Smooth muscle cell (in vitro differentiated cells): ENCODE measurements around the gene RCBTB2. TPM values are rescaled to one million over a fixed set of nuclear protein-coding genes. Genes with fewer than 3 reads are reported as not detected.
"Not testable (repeated sequence)": the region's sequence is repeated elsewhere in the genome, so short reads cannot be mapped to it uniquely, and the experiment has no call there.

Source experiments
- DNase-seq: peaks from one replicate; lab custom pipeline; 2025; ENCODE audit not compliant: unreplicated experiment; lab: John Stamatoyannopoulos, UW
- H2AFZ ChIP-seq: fragments of 200-600 bp; sonication (generic); 2 replicates; pipeline ENCODE4 v1.6.0; 2016; ENCODE audit warnings: antibody characterized with exemption, low read depth, mild to moderate bottlenecking
- H3F3A ChIP-seq: fragments of 200-600 bp; sonication (generic); 2 replicates; pipeline ENCODE4 v1.6.0; 2017; ENCODE audit warnings: antibody characterized with exemption, low read depth
- H3K27ac ChIP-seq: fragments of 200-600 bp; sonication (generic); 2 replicates; pipeline ENCODE4 v1.5.1; 2016; ENCODE audit warnings: low read depth, mild to moderate bottlenecking
- H3K27me3 ChIP-seq: fragments of 200-600 bp; sonication (generic); 2 replicates; pipeline ENCODE4 v1.6.1; 2016; ENCODE audit warnings: low read depth, mild to moderate bottlenecking
- H3K36me3 ChIP-seq: fragments of 200-600 bp; sonication (generic); 2 replicates; pipeline ENCODE4 v1.5.1; 2016; ENCODE audit warnings: low read depth
- H3K4me1 ChIP-seq: fragments of 200-600 bp; sonication (generic); 2 replicates; pipeline ENCODE4 v1.5.1; 2016; ENCODE audit warnings: low read depth
- H3K4me2 ChIP-seq: fragments of 200-600 bp; sonication (generic); 2 replicates; pipeline ENCODE4 v1.6.0; 2016; ENCODE audit warnings: mild to moderate bottlenecking
- H3K4me3 ChIP-seq: fragments of 200-600 bp; sonication (generic); 2 replicates; pipeline ENCODE4 v1.5.1; 2016; ENCODE audit warnings: mild to moderate bottlenecking
- H3K79me2 ChIP-seq: fragments of 200-600 bp; sonication (generic); 2 replicates; pipeline ENCODE4 v1.6.0; 2016; ENCODE audit warnings: low read depth, mild to moderate bottlenecking
- H3K9ac ChIP-seq: fragments of 200-600 bp; sonication (generic); 2 replicates; pipeline ENCODE4 v1.6.0; 2016; ENCODE audit warnings: low read depth
- H3K9me3 ChIP-seq: fragments of 200-600 bp; sonication (generic); replicated peaks from 2 replicates; pipeline ENCODE4 v1.5.1; 2016; ENCODE audit warnings: low read depth
- H4K20me1 ChIP-seq: fragments of 200-600 bp; sonication (generic); 2 replicates; pipeline ENCODE4 v1.6.0; 2016; ENCODE audit warnings: low read depth
- CTCF ChIP-seq: fragments of 200-600 bp; sonication (generic); IDR thresholded peaks from 2 replicates; pipeline ENCODE4 v1.5.1; 2017; ENCODE audit warnings: borderline replicate concordance, mild to moderate bottlenecking, antibody characterized with exemption; ENCODE audit not compliant: insufficient read depth, poor library complexity, severe bottlenecking
- WGBS: methylation state at CpG from one replicate; pipeline ENCODE4 v1.1.7; 2016; ENCODE audit warnings: low lambda C conversion rate; 5-methylcytosine and 5-hydroxymethylcytosine counted together
- polyA plus RNA-seq: library from polyadenylated mRNA; unstranded; fragments of >200 nt; fragmentation: Nextera tagmentation; extraction: Ambion mirVana; gene quantifications from 2 replicates; pipeline ENCODE4 v1.2.1, GENCODE V29; 2016
- total RNA-seq: library from RNA; depleted of rRNA; stranded (reverse); fragments of >200 nt; gene quantifications from 2 replicates; pipeline ENCODE4 v1.2.3, GENCODE V29; 2014

Gene RCBTB2
- total and polyA plus RNA-seq, 2 experiments from 2014 or later = 3.7 to 5.0 TPM

DNA sequence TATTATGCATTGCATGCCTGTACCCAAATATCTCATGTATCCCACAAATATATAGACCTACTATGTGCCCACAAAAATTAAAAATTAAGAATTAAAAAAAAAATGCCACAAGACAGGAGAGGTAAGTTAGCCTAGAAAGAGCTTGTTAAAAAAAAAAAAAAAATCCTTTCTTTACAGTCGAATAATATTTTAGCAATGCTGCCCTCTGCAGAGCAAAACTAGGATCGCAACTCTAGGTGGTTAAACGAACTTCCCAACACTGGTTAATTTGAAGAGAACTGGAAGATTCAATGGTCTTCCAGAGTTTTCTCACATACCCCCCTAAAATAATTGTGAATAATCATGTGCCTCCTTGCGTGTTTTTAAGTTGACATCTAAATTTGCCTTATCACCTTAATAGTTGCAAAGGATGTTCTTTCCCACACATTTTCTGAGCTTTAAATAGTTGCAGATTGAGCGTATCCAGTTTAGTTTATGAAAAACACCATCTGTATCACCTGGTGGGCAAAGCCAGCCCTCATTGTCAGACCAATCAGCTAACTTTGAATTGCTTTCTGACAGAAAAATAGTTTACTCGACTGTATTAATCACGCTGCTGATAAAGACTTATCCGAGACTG is 47.4 kb upstream of the RCBTB2 start:
- no peaks in the 10 kb centered on the region for H3F3A ChIP-seq
- H3K27me3 ChIP-seq = no peaks in the 10 kb centered on the region
- no peak overlapping the region for H3K4me3 ChIP-seq
- H3K79me2 ChIP-seq = no peaks in the 10 kb centered on the region
- peaks cover 3% of the 10 kb centered on the region for H3K4me1 ChIP-seq
- H3K9ac ChIP-seq = no peak overlapping the region
- peak; percentile 78 for TF ChIP-seq CTCF
- H3K27ac ChIP-seq = no peak overlapping the region
- no peak overlapping the region for H2AFZ ChIP-seq
- no peaks in the 10 kb centered on the region for H4K20me1 ChIP-seq
- no peak overlapping the region for H3K4me2 ChIP-seq
- DNase-seq = peak; percentile 2
- no peaks in the 10 kb centered on the region for H3K36me3 ChIP-seq
- 46% methylated on average over 8 of the region's 8 CpGs for WGBS
- H3K9me3 ChIP-seq = no peaks in the 10 kb centered on the region

GRCh38 chr13:48579919-48580180 is 47.0 kb upstream of the RCBTB2 start:
- H3K4me3 ChIP-seq, H4K20me1 ChIP-seq, H3F3A ChIP-seq, H3K9me3 ChIP-seq, H3K36me3 ChIP-seq, H3K27ac ChIP-seq, DNase-seq, H3K27me3 ChIP-seq, H3K79me2 ChIP-seq, H3K9ac ChIP-seq, H3K4me1 ChIP-seq, H2AFZ ChIP-seq, H3K4me2 ChIP-seq: not testable (repeated sequence)
- 91% methylated on average over 1 of the region's 1 CpG for WGBS

- Histone ChIP-seq H4K20me1 (no peaks in the 10 kb centered on the region), H3K79me2 (no peaks in the 10 kb centered on the region), H3K4me1 (no peaks in the 10 kb centered on the region), H3K4me2 (no peak overlapping the region), H3K9ac (no peak overlapping the region), H3K27me3 (no peaks in the 10 kb centered on the region), H3K27ac (no peak overlapping the region), H3F3A (no peaks in the 10 kb centered on the region), H3K9me3 (no peaks in the 10 kb centered on the region), H3K4me3 (no peak overlapping the region), H2AFZ (no peak overlapping the region), H3K36me3 (no peaks in the 10 kb centered on the region)
- no peak for DNase-seq
- no peak for TF ChIP-seq CTCF
- 87% methylated on average over 7 of the region's 7 CpGs for WGBS
Observed at GRCh38 chr13:48579165-48579918, 46.5 kb upstream of the RCBTB2 start.

GRCh38 chr13:48578516-48579164 is 45.8 kb upstream of the RCBTB2 start:
- Histone ChIP-seq H3K36me3 (no peaks in the 10 kb centered on the region), H3K27me3 (no peaks in the 10 kb centered on the region), H3F3A (no peaks in the 10 kb centered on the region), H3K79me2 (no peaks in the 10 kb centered on the region), H4K20me1 (no peaks in the 10 kb centered on the region), H3K27ac (no peak overlapping the region), H3K9ac (no peak overlapping the region), H3K4me2 (no peak overlapping the region), H2AFZ (no peak overlapping the region), H3K4me3 (no peak overlapping the region), H3K9me3 (no peaks in the 10 kb centered on the region), H3K4me1 (no peaks in the 10 kb centered on the region)
- WGBS = 82% methylated on average over 3 of the region's 3 CpGs
- no peak for TF ChIP-seq CTCF
- DNase-seq = no peak
